Kidney (tissue), 14 donors: ENCODE measurements around the gene PFN3. TPM values are rescaled to one million over a fixed set of nuclear protein-coding genes. Genes with fewer than 3 reads are reported as not detected.
A peak's percentile ranks its signal among the peaks of the same experiment; 100 is the strongest.
"Not testable (repeated sequence)": the region's sequence is repeated elsewhere in the genome, so short reads cannot be mapped to it uniquely, and the experiment has no call there.

Experiments used
- DNase-seq, 5 donors: peaks; one replicate each; pipeline ENCODE4 v3.0.0-alpha.2; 2013 to 2020
- FAIRE-seq: peaks from 2 replicates; lab custom pipeline; 2012; peaks lifted over from hg19 to GRCh38; lab: Jason Lieb, UNC
- H3K27ac ChIP-seq, 2 donors: one replicate each; pipeline ENCODE4 v1.7.0; 2013; ENCODE audit warnings: low read depth in 2 of 2, low read length in 2 of 2, inconsistent platforms in 1 of 2
- H3K27me3 ChIP-seq: one replicate; pipeline ENCODE4 v1.7.1; 2013; ENCODE audit warnings: low read length, inconsistent platforms; ENCODE audit not compliant: control insufficient read depth, insufficient read depth
- H3K36me3 ChIP-seq, 3 donors: one replicate each; pipeline versions ENCODE4 v1.7.0 to v1.7.1; 2013; ENCODE audit warnings: low read length in 3 of 3, control low read depth in 1 of 3, inconsistent platforms in 1 of 3; ENCODE audit not compliant: insufficient read depth in 3 of 3, control insufficient read depth in 2 of 3
- H3K4me1 ChIP-seq, 3 donors: one replicate each; pipeline versions ENCODE4 v1.7.0 to v1.7.1; 2013; ENCODE audit warnings: low read length in 3 of 3, inconsistent platforms in 1 of 3, low read depth in 1 of 3; ENCODE audit not compliant: control insufficient read depth in 2 of 3, insufficient read depth in 2 of 3
- H3K4me3 ChIP-seq, 3 donors: one replicate each; pipeline versions ENCODE4 v1.7.0 to v1.8.1; 2013; ENCODE audit warnings: low read length in 3 of 3, control low read depth in 1 of 3, inconsistent platforms in 1 of 3
- H3K9ac ChIP-seq, 3 donors: one replicate each; pipeline versions ENCODE4 v1.7.0 to v1.7.1; 2013; ENCODE audit warnings: low read length in 3 of 3, control low read depth in 1 of 3, inconsistent platforms in 1 of 3
- H3K9me3 ChIP-seq, 3 donors: one replicate each; pipeline versions ENCODE4 v1.7.0 to v1.7.1; 2013; ENCODE audit warnings: low read length in 3 of 3, control low read depth in 1 of 3, inconsistent platforms in 1 of 3; ENCODE audit not compliant: control insufficient read depth in 2 of 3, insufficient read depth in 1 of 3
- CTCF ChIP-seq: IDR thresholded peaks from 3 replicates; pipeline ENCODE4 v1.5.1; 2012; ENCODE audit warnings: mild to moderate bottlenecking, moderate library complexity, borderline replicate concordance; ENCODE audit not compliant: insufficient read depth; ENCODE audit errors: extremely low read depth
- intact Hi-C: fragments of 100-400 bp; cut with DNase I; formaldehyde crosslinking; loops from one replicate; pipeline ENCODE4 v1.11.1; 2022
- polyA plus RNA-seq: library from polyadenylated mRNA; stranded (reverse); fragments of 350-450 nt; fragmentation: Illumina TruSeq; extraction: RNeasy Lipid Tissue Mini Kit (QIAGEN cat#74804); gene quantifications from one replicate; pipeline ENCODE4 v1.2.3, GENCODE V29; 2014; ENCODE audit warnings: low read depth, low replicate concordance; ENCODE audit not compliant: insufficient read depth
- total RNA-seq: library from RNA; stranded (reverse); fragmentation: NEBNext Ultra II Directional; extraction: Animal tissue kit (Norgen Biotek cat#: 25700); gene quantifications from one replicate; pipeline ENCODE4 v1.2.1, GENCODE V29; 2021
- donor health status: control.
- donor health status: control.
- donor health status: control.
- donor health status: control.
- donor health status: control.
- donor health status: DM: yes; HTN: yes; CAD: no.
- donor health status: Normal renal cell carcinoma (clear cell type).

PFN3 gene
- total and polyA plus RNA-seq, 2 donors from 2014 or later = not detected

GRCh38 chr5:177421062-177421798 lies 20.8 kb upstream of the PFN3 start:
- H3K4me3 ChIP-seq = no peak overlapping the region
- FAIRE-seq (no peak), DNase-seq (no peak)
- H3K9me3 ChIP-seq = no peaks in the 10 kb centered on the region
- H3K4me1 ChIP-seq = peaks cover 0 to 9% (median 5%) of the 10 kb centered on the region in 3 donors
- intact Hi-C loops = no loop called here
- no peak overlapping the region for H3K9ac ChIP-seq
- H3K27ac ChIP-seq = no peak overlapping the region
- H3K36me3 ChIP-seq = no peaks in the 10 kb centered on the region
- no peaks in the 10 kb centered on the region for H3K27me3 ChIP-seq
- TF ChIP-seq CTCF = no peak

- H3K36me3 ChIP-seq, H3K27ac ChIP-seq, intact Hi-C loops, FAIRE-seq, H3K4me1 ChIP-seq, H3K27me3 ChIP-seq, DNase-seq, H3K9me3 ChIP-seq, H3K4me3 ChIP-seq, H3K9ac ChIP-seq: not testable (repeated sequence)
Measured at GRCh38 chr5:177420472-177420871, 20.0 kb upstream of the PFN3 start.

GRCh38 chr5:177419046-177419445 lies 18.6 kb upstream of the PFN3 start:
- Histone ChIP-seq H3K36me3 (no peaks in the 10 kb centered on the region), H3K9ac (no peak overlapping the region), H3K27me3 (no peaks in the 10 kb centered on the region), H3K4me1 (peaks cover 0 to 4% (median 0%) of the 10 kb centered on the region in 3 donors), H3K9me3 (no peaks in the 10 kb centered on the region), H3K27ac (no peak overlapping the region), H3K4me3 (no peak overlapping the region)
- no peak for FAIRE-seq
- DNase-seq = peak in 1 of 5 donors; percentile 29
- no peak for TF ChIP-seq CTCF
- intact Hi-C loops = no loop called here

- FAIRE-seq, intact Hi-C loops, DNase-seq, H3K27me3 ChIP-seq, H3K9ac ChIP-seq, H3K9me3 ChIP-seq, H3K4me1 ChIP-seq, H3K4me3 ChIP-seq, H3K27ac ChIP-seq, H3K36me3 ChIP-seq: not testable (repeated sequence)
Measured at GRCh38 chr5:177417081-177417480, 16.6 kb upstream of the PFN3 start.
